K562 (cell line): ENCODE measurements around the gene EPHA2. TPM values are rescaled to one million over a fixed set of nuclear protein-coding genes. Genes with fewer than 3 reads are reported as not detected.

Experiments used
- ATAC-seq: fragments of 200-7000 bp; cut with Tn5 transposase; 3 replicates; pipeline ENCODE4 v1.9.1; 2020; ENCODE audit warnings: moderate library complexity
- BruUV-seq: library from RNA; stranded (reverse); fragments of 400-500 nt; replicated peaks from 2 replicates; lab custom pipeline; 2021; lab: Mats Ljungman, UMichigan
- CTCF ChIA-PET: fragments of 300-600 bp; formaldehyde crosslinking; extraction: SDS; loops from one replicate; lab custom pipeline; 2021; ENCODE audit warnings: low intra/inter-chr PET ratio; lab: Yijun Ruan, JAX
- POLR2A ChIA-PET: fragments of 300-600, 350-650 bp; sonication (Branson Sonifier 250); formaldehyde crosslinking; extraction: SDS; loops from one replicate; lab custom pipeline; 2021; ENCODE audit warnings: antibody characterized with exemption, inconsistent platforms; lab: Yijun Ruan, JAX
- DNase-seq, 4 experiments: peaks; one replicate each; pipeline versions ENCODE4 v3.0.0 to v3.0.0-alpha.2; 2011 to 2018; ENCODE audit warnings: low spot score in 3 of 4, mixed read lengths in 3 of 4; ENCODE audit errors: extremely low read depth in 1 of 4
- FAIRE-seq: peaks from 2 replicates; lab custom pipeline; 2011; peaks lifted over from hg19 to GRCh38; lab: Jason Lieb, UNC
- H2AFZ ChIP-seq: 2 replicates; pipeline ENCODE4 v1.6.0; 2011; ENCODE audit warnings: low read depth, low read length, control low read depth, inconsistent platforms
- H3K27ac ChIP-seq: fragments of 200-600 bp; 3 replicates; pipeline ENCODE4 v1.8.0; 2011; ENCODE audit warnings: low read depth, mild to moderate bottlenecking, control low read depth, inconsistent platforms, low read length, moderate library complexity, mixed read lengths; ENCODE audit errors: extremely low read depth
- H3K27me3 ChIP-seq, 2 experiments: fragments of 300-600 bp in 1 of 2; 2 replicates in 1 of 2; 3 replicates in 1 of 2; pipeline versions ENCODE4 v1.6.0 to v1.8.0; 2011; ENCODE audit warnings: inconsistent platforms in 2 of 2, low read length in 2 of 2, mild to moderate bottlenecking in 1 of 2, mixed read lengths in 1 of 2, moderate library complexity in 1 of 2; ENCODE audit not compliant: control insufficient read depth in 2 of 2, insufficient read depth in 2 of 2
- H3K36me3 ChIP-seq: fragments of 300-600 bp; 3 replicates; pipeline ENCODE4 v1.8.0; 2011; ENCODE audit warnings: mild to moderate bottlenecking, low read length, inconsistent platforms; ENCODE audit not compliant: control insufficient read depth, insufficient read depth
- H3K4me1 ChIP-seq, 2 experiments: fragments of 200-600 bp in 1 of 2; replicated peaks in 1 of 2; 2 replicates in 1 of 2; 3 replicates in 1 of 2; pipeline versions ENCODE4 v1.5.1 to v1.8.0; 2011; ENCODE audit warnings: inconsistent platforms in 2 of 2, low read length in 2 of 2, mild to moderate bottlenecking in 1 of 2, mixed read lengths in 1 of 2, moderate library complexity in 1 of 2; ENCODE audit not compliant: control insufficient read depth in 2 of 2, insufficient read depth in 2 of 2
- H3K4me2 ChIP-seq: 2 replicates; pipeline ENCODE4 v1.6.1; 2011; ENCODE audit warnings: low read length, control low read depth, inconsistent platforms, mixed read lengths; ENCODE audit not compliant: insufficient read depth
- H3K4me3 ChIP-seq: fragments of 200-600 bp; sonication (generic), shearing (Covaris generic); 2 replicates; pipeline ENCODE4 v1.5.1; 2016; ENCODE audit warnings: control low read depth, inconsistent platforms
- H3K79me2 ChIP-seq: fragments of 200-600 bp; 3 replicates; pipeline ENCODE4 v1.8.0; 2011; ENCODE audit warnings: low read length, inconsistent platforms; ENCODE audit not compliant: control insufficient read depth, insufficient read depth
- H3K9ac ChIP-seq, 2 experiments: 2 replicates each; pipeline versions ENCODE4 v1.6.0 to v1.6.1; 2011; ENCODE audit warnings: low read depth in 2 of 2, low read length in 2 of 2, control low read depth in 1 of 2, inconsistent platforms in 1 of 2, mild to moderate bottlenecking in 1 of 2, mixed read lengths in 1 of 2; ENCODE audit not compliant: insufficient read depth in 1 of 2
- H3K9me1 ChIP-seq: one replicate; pipeline ENCODE4 v1.6.0; 2011; ENCODE audit warnings: inconsistent platforms, mild to moderate bottlenecking, low read length, moderate library complexity; ENCODE audit not compliant: control insufficient read depth, insufficient read depth
- H3K9me3 ChIP-seq: replicated peaks from 2 replicates; pipeline ENCODE4 v1.5.1; 2011; ENCODE audit warnings: low read depth, low read length, inconsistent platforms; ENCODE audit not compliant: control insufficient read depth, insufficient read depth
- H4K20me1 ChIP-seq: replicated peaks from 2 replicates; pipeline ENCODE4 v1.6.1; 2011; ENCODE audit warnings: low read length, inconsistent platforms, mixed read lengths; ENCODE audit not compliant: control insufficient read depth, insufficient read depth
- ATF1 ChIP-seq, 2 experiments: fragments of 450-650 bp in 1 of 2; IDR thresholded peaks; 2 replicates each; pipeline ENCODE4 v1.6.1; 2016; ENCODE audit warnings: missing compliant biosample characterization in 1 of 2, missing genetic modification characterization in 1 of 2
- COPS2 ChIP-seq: fragments of 450-650 bp; conservative IDR thresholded peaks from 2 replicates; pipeline ENCODE4 v1.6.1; 2016; ENCODE audit warnings: mild to moderate bottlenecking, moderate library complexity
- GTF2A2 ChIP-seq: IDR thresholded peaks from 2 replicates; pipeline ENCODE4 v1.6.1; 2016; ENCODE audit warnings: mild to moderate bottlenecking, missing genetic modification characterization, missing compliant biosample characterization
- KDM5B ChIP-seq: fragments of 200-600 bp; sonication (generic); IDR thresholded peaks from 2 replicates; pipeline ENCODE4 v1.6.1; 2012; ENCODE audit warnings: low read depth, mild to moderate bottlenecking, moderate library complexity, low read length, control low read depth, inconsistent platforms; ENCODE audit not compliant: insufficient replicate concordance
- KHSRP ChIP-seq: fragments of 450-650 bp; IDR thresholded peaks from 2 replicates; pipeline ENCODE4 v1.6.1; 2017
- NUFIP1 ChIP-seq: fragments of 450-650 bp; IDR thresholded peaks from 2 replicates; pipeline ENCODE4 v1.6.1; 2018; ENCODE audit not compliant: partially characterized antibody
- POLR2AphosphoS2 ChIP-seq: IDR thresholded peaks from 2 replicates; pipeline ENCODE4 v1.6.1; 2012; ENCODE audit warnings: low read length, improper control_type of control experiment
- POLR2AphosphoS5 ChIP-seq: IDR thresholded peaks from 2 replicates; pipeline ENCODE4 v1.6.1; 2011; ENCODE audit warnings: mild to moderate bottlenecking, low read depth, low read length, moderate library complexity; ENCODE audit not compliant: control insufficient read depth, insufficient read depth
- SAFB2 ChIP-seq: fragments of 200-400 bp; formaldehyde crosslinking; IDR thresholded peaks from 2 replicates; pipeline ENCODE4 v1.6.1; 2018; ENCODE audit warnings: borderline replicate concordance, low read length, low read depth, moderate library complexity; ENCODE audit not compliant: severe bottlenecking
- ZKSCAN1 ChIP-seq: fragments of 150-350 bp; IDR thresholded peaks from 2 replicates; pipeline ENCODE4 v1.6.1; 2016; ENCODE audit warnings: low read depth, low read length
- ZNF311 ChIP-seq: fragments of 250-450 bp; sonication (Bioruptor Pico); IDR thresholded peaks from 2 replicates; pipeline ENCODE4 v1.4.0; 2020; ENCODE audit warnings: mild to moderate bottlenecking, moderate library complexity
- WGBS: fragments of 100-300 bp; shearing (Covaris generic); methylation state at CpG from one replicate; pipeline ENCODE4 v1.1.6; 2016; ENCODE audit warnings: low coverage, mixed read lengths; ENCODE audit not compliant: insufficient coverage; ENCODE audit errors: missing lambda C conversion rate; 5-methylcytosine and 5-hydroxymethylcytosine counted together
- in situ Hi-C: fragments of 300-500 bp; cut with MboI; formaldehyde crosslinking; loops from 4 replicates; pipeline ENCODE4 v1.15.0; 2018; ENCODE audit warnings: inconsistent platforms, mixed read lengths
- intact Hi-C: fragments of 100-400 bp; cut with micrococcal nuclease; formaldehyde crosslinking; loops from 2 replicates; pipeline ENCODE4 v1.14.2; 2022
- polyA plus RNA-seq, 8 experiments: library from polyadenylated mRNA; depleted of rRNA in 4 of 8; stranded (reverse) in 5 of 8; unstranded in 3 of 8; fragments of >200 nt; fragmentation: Nextera tagmentation in 2 of 8; fragmentation: Illumina TruSeq in 1 of 8; extraction: Ambion mirVana in 2 of 8; extraction: Trizol in 1 of 8; gene quantifications; 2 replicates each; pipeline versions ENCODE4 v1.2.1 to v1.2.3, GENCODE V29; 2011 to 2014; ENCODE audit warnings: inconsistent platforms in 1 of 8, missing spikeins in 1 of 8
- total RNA-seq, 7 experiments: library from RNA; depleted of rRNA in 6 of 7; stranded (reverse); fragments of >200 nt in 6 of 7; fragmentation: Illumina TruSeq in 2 of 7; extraction: Trizol in 2 of 7; gene quantifications; 2 replicates each; pipeline versions ENCODE4 v1.2.1 to v1.2.3, GENCODE V29; 2011 to 2021; ENCODE audit warnings: low replicate concordance in 1 of 7
- TF ChIP-seq, protein P1 (sequence below): fragments of 450-650 bp; IDR thresholded peaks from 2 replicates; pipeline ENCODE4 v1.6.1; 2016; ENCODE audit warnings: low read depth, mild to moderate bottlenecking, moderate library complexity
- TF ChIP-seq, protein P2 (sequence below): fragments of 250-450 bp; sonication (Bioruptor Pico); IDR thresholded peaks from 2 replicates; pipeline ENCODE4 v1.4.0; 2020; ENCODE audit warnings: mild to moderate bottlenecking, moderate library complexity, borderline replicate concordance
- TF ChIP-seq, protein P3 (sequence below): fragments of 250-450 bp; sonication (Bioruptor Pico); IDR thresholded peaks from 2 replicates; pipeline ENCODE4 v1.8.0; 2021; ENCODE audit warnings: moderate library complexity, mild to moderate bottlenecking, inconsistent platforms
- TF ChIP-seq, protein P4 (sequence below): fragments of 250-450 bp; sonication (Bioruptor Pico); IDR thresholded peaks from 2 replicates; pipeline ENCODE4 v1.5.0; 2021; ENCODE audit warnings: mild to moderate bottlenecking, borderline replicate concordance
- TF ChIP-seq, protein P5 (sequence below): fragments of 250-450 bp; sonication (Bioruptor Pico); IDR thresholded peaks from 2 replicates; pipeline ENCODE4 v1.5.1; 2021; ENCODE audit warnings: mild to moderate bottlenecking

Gene EPHA2
- total and polyA plus RNA-seq, 9 of the 15 experiments (the other 6 are each of a cell fraction or from before 2014, with no cell fraction given), result 0.04 to 0.40 (median 0.07) TPM; not detected in 4

DNA sequence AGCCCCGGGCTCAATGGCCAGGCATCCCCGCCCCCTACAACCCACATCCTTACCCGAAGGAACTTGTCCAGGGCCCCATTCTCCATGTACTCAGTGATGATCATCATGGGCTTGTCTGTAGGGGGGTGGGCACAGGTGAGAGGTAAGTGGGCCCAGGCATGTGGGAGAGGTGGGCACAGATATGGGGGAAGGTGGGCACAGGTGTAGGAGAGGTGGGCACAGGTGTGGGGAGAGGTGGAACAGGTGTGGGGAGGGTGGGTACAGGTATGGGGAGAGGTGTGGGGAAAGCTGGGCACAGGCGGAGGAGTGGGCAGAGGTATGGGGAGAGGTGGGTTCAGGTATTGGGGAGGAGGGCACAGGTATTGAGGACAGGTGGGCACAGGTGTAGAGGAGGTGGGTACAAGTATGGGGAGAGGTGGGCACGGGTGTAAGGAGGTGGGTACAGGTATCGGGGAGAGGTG, 23.5 kb downstream of the EPHA2 start:
- Histone ChIP-seq H3K27me3 (peaks cover 6 to 24% of the 10 kb centered on the region in 2 experiments; a peak in 4 of 5 replicates), H4K20me1 (no peaks in the 10 kb centered on the region), H3K4me2 (no peak overlapping the region), H3K27ac (no peak overlapping the region), H3K9me1 (peaks cover 3% of the 10 kb centered on the region), H3K4me1 (peaks cover 0 to 44% of the 10 kb centered on the region in 2 experiments; a peak in 3 of 5 replicates), H3K9me3 (no peaks in the 10 kb centered on the region), H3K36me3 (no peaks in the 10 kb centered on the region), H3K4me3 (no peak overlapping the region), H3K9ac (no peak overlapping the region; a peak in 1 of 4 replicates), H3K79me2 (no peaks in the 10 kb centered on the region), H2AFZ (no peak overlapping the region)
- CTCF ChIA-PET, result no interaction called here
- intact Hi-C loops (no loop called here), in situ Hi-C loops (no loop called here)
- no peak for DNase-seq
- ATAC-seq, result no peak
- POLR2A ChIA-PET, result no interaction called here
- no peak for FAIRE-seq
- WGBS, result 46% methylated on average over 6 of the region's 6 CpGs
- no TSS peak for BruUV-seq
- TF ChIP-seq, protein P1, sequence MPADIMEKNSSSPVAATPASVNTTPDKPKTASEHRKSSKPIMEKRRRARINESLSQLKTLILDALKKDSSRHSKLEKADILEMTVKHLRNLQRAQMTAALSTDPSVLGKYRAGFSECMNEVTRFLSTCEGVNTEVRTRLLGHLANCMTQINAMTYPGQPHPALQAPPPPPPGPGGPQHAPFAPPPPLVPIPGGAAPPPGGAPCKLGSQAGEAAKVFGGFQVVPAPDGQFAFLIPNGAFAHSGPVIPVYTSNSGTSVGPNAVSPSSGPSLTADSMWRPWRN, result no peak
- TF ChIP-seq, protein P2, sequence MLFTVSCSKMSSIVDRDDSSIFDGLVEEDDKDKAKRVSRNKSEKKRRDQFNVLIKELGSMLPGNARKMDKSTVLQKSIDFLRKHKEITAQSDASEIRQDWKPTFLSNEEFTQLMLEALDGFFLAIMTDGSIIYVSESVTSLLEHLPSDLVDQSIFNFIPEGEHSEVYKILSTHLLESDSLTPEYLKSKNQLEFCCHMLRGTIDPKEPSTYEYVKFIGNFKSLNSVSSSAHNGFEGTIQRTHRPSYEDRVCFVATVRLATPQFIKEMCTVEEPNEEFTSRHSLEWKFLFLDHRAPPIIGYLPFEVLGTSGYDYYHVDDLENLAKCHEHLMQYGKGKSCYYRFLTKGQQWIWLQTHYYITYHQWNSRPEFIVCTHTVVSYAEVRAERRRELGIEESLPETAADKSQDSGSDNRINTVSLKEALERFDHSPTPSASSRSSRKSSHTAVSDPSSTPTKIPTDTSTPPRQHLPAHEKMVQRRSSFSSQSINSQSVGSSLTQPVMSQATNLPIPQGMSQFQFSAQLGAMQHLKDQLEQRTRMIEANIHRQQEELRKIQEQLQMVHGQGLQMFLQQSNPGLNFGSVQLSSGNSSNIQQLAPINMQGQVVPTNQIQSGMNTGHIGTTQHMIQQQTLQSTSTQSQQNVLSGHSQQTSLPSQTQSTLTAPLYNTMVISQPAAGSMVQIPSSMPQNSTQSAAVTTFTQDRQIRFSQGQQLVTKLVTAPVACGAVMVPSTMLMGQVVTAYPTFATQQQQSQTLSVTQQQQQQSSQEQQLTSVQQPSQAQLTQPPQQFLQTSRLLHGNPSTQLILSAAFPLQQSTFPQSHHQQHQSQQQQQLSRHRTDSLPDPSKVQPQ, result no peak
- no peak for TF ChIP-seq COPS2
- no peak for TF ChIP-seq SAFB2
- TF ChIP-seq, protein P3, sequence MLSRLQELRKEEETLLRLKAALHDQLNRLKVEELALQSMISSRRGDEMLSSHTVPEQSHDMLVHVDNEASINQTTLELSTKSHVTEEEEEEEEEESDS, result no peak
- no peak for TF ChIP-seq POLR2AphosphoS5
- no peak for TF ChIP-seq KHSRP
- no peak for TF ChIP-seq ATF1 (CRISPR knock-in tag; IDR thresholded peaks at IDR 0.05)
- TF ChIP-seq ATF1 (tag; IDR thresholded peaks at IDR 0.05), result no peak
- TF ChIP-seq, protein P4, sequence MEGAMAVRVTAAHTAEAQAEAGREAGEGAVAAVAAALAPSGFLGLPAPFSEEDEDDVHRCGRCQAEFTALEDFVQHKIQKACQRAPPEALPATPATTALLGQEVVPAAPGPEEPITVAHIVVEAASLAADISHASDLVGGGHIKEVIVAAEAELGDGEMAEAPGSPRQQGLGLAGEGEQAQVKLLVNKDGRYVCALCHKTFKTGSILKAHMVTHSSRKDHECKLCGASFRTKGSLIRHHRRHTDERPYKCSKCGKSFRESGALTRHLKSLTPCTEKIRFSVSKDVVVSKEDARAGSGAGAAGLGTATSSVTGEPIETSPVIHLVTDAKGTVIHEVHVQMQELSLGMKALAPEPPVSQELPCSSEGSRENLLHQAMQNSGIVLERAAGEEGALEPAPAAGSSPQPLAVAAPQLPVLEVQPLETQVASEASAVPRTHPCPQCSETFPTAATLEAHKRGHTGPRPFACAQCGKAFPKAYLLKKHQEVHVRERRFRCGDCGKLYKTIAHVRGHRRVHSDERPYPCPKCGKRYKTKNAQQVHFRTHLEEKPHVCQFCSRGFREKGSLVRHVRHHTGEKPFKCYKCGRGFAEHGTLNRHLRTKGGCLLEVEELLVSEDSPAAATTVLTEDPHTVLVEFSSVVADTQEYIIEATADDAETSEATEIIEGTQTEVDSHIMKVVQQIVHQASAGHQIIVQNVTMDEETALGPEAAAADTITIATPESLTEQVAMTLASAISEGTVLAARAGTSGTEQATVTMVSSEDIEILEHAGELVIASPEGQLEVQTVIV (CRISPR knock-in tag), result no peak
- no peak for TF ChIP-seq NUFIP1
- no peak for TF ChIP-seq KDM5B
- no peak for TF ChIP-seq GTF2A2
- no peak for TF ChIP-seq ZKSCAN1
- no peak for TF ChIP-seq POLR2AphosphoS2
- TF ChIP-seq, protein P5, sequence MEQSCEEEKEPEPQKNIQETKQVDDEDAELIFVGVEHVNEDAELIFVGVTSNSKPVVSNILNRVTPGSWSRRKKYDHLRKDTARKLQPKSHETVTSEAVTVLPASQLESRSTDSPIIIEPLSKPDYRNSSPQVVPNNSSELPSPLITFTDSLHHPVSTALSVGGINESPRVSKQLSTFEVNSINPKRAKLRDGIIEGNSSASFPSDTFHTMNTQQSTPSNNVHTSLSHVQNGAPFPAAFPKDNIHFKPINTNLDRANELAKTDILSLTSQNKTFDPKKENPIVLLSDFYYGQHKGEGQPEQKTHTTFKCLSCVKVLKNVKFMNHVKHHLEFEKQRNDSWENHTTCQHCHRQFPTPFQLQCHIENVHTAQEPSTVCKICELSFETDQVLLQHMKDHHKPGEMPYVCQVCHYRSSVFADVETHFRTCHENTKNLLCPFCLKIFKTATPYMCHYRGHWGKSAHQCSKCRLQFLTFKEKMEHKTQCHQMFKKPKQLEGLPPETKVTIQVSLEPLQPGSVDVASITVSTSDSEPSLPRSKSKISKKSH, result no peak
- TF ChIP-seq ZNF311 (CRISPR knock-in tag), result no peak
